NCI-H2107 (cell line): Measurements from ENCODE around the gene SH3TC2.

ENCODE experiments used
- DNase-seq: peaks from one replicate; lab custom pipeline; 2025; lab: John Stamatoyannopoulos, UW

The SH3TC2 gene

DNA sequence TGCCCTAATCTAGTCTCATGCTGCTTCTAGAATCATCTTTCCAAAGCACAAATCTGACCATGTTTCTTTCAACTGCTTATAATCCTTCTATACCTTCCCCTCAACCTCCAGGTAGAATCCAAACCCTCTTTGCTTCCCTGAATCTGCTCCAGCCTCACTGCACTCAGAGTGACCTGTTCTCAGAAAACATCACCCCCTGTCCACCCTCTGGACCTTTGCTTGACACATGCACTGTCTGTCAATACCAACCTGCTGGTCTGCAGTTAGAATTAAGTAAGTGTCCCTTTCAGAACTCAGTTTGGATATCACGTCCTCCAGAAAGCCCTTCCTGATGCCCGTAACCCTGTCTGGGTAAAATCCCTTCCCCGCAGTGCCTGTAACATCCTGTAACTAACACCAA is 63.1 kb downstream of the SH3TC2 start:
- no peak for DNase-seq

DNA sequence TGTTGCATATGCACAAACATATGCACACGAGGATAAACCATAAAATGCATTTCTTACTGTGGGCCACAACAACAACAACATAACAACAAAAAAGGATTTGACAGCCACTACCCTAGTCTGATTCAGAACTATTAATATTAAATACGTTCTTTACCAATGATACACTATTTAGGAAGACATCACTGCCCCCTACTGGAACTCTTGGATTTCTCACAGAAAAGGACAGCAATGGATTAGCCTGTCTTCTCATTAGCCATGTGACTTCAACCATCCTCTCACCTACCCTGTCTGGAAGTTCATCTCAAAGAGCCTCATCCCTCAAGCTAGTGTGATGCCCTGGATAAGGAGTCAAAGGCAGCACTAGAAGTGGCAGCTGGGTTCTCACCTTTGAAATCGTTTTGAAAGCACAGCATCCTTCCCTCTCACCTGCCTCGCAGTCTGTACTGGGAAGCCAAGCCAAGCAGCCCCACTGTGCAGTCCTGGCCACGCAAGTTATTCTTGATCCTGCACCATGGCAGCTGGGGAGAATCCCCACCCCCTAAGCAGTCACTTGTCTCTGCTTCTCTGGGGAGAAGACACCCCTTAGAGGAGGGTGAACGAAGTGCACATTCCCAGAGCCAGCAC is 64.6 kb downstream of the SH3TC2 start:
- no peak for DNase-seq

DNA sequence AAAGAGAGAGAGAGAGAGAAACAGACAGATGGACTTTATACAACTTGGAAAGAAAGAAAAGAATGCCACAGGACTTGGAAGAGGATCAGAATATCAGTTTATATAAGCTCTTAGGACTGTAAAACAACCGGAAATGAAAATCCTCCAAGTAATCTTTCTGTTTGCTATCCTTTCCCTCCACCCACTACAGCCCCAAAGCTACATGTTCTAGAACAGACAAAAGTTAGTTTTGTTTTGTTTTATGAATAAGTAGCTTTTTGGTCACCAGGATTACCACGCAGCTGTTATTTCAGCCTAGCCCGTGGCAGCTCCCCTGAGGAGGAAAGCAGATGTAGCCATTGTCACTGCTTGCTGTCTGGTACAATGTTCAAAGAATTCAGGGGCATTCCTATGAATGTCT is 66.6 kb downstream of the SH3TC2 start:
- DNase-seq: no peak

DNA sequence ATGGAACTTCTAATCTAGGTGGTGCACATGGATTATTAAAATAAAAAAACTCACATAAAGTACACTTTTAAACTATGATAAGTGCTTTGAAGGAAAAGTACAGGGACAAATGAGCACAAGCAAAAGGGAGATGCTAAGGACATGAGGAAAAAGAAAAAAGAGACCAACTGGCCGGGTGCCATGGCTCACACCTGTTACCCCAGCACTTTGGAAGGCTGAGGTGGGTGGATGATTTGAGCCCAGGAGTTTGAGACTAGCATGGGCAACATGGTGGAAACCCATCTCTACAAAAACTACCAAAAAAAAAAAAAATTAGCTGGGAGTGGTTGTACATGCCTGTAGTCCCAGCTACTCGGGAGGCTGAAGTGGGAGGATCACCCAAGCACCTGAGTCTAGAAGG is 67.1 kb downstream of the SH3TC2 start:
- no peak for DNase-seq

DNA sequence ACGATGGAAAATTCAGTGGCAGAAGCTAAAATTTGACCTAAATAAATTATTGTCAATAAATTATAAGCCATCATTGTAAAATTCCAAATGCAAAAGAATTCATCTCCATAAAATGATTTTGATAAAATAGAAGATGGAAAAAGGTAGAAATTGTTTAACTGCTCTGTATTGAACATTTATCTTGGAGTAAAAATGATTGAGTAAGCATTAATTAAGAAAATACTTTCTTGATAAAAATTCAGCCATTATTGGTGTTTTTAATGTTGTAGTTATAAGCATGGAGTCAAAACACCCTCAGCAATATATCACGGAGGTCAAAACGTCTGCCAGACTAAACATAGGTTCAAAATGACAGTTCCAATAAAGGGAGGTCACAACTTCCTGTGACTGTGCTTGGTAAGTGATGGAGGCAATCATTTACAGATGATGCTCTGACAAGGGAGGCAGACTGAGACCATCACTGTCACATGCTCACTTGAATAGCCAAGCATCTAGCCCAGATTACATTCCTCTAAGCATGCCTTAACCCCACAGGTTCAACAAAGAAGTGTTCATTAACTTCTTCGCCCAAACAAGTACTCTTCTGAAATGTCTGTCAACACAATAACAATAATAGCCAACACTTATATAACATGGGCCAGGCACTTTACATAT is 69.5 kb downstream of the SH3TC2 start:
- no peak for DNase-seq

DNA sequence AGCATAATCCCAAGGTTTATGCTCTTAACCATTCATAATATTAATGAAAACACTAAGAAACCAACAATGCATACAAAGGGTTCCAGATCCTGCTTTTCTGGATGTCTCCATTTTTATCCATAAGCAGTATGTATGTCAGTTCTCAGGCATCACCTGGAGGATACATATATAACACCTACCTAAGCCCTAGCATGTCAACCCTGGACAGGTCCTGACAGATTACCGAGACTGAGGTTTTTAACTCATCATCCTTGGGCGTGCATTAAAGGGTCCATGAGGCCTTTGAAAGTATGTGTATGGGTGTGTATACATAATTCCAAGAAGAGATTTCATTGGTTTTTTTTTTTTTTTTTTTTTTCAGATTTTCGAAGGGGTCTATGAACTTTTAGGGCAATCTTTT is 70.6 kb downstream of the SH3TC2 start:
- no peak for DNase-seq

DNA sequence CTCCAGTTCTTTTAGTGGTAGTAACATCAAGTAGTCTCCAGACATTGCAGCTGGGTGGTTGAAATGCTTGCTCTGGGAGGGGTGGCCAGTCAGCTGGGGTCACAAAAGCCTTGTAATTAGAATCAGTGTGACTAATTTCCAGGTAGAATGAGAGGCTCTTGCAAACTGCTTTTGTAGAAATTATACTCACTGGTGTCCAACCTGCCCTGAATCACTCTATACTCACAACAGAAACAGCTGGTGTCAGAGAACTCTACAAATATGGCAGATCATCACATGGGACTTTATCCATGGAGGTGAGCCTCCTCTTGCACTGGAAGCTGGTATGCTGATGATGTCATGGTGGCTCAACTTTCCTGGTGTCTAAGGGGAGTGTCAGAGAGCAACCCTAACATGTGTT is 71.3 kb downstream of the SH3TC2 start:
- DNase-seq: no peak

DNA sequence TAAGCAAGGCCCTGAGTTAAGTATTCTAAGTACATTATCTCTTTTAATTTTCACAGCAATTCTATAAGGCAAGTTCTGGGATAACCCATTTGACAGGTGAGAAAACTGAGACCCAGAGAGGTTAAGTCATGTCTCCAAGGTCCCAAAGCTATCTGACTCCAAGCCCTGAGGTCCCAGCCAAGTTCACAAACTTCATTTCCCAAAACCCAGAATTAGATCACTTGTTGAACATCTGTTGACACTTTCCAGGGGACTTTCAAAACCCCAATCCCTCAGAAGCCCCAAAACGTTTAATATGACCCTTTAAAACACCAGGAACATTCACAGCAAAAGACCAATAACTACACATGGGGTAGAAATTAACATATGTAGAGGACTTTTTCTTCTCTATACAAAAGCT is 72.0 kb downstream of the SH3TC2 start:
- no peak for DNase-seq

DNA sequence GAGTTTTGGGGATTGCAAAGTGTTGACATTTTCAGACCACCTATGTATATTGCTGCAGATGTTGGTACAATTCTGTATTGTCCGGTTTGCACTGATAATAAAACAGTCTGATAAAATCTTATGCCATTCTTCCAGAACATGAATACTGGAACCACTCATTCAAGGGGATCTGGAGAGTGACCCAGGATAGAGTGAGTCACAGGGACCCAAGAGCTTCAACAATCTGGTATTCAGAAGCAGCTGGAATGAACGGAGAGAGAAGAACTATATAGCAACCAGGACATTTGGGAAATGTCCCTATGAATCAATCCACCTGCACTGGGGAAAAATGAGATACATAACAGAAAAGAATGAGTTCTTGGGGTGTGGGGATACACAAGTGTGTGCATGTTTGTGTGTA is 73.3 kb downstream of the SH3TC2 start:
- DNase-seq: no peak

DNA sequence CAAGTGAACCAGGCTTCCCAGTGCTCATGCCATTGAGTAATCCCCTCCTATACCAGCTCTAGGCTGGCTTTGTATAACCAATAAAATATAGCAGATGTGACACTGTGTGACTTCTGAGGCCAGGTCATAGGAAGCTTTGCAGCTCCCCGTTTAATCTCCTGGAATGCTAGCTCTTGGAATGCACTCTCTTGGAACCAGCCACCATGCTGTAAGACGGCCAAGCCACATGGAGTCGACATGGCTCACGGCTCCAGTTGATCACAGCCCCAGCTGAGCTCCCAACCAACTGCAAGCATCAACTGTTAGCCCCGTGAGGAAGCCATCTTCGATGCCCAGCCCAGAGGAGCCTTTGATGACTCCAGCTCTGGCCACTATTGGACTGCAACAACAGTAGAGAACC is 74.5 kb downstream of the SH3TC2 start:
- no peak for DNase-seq

DNA sequence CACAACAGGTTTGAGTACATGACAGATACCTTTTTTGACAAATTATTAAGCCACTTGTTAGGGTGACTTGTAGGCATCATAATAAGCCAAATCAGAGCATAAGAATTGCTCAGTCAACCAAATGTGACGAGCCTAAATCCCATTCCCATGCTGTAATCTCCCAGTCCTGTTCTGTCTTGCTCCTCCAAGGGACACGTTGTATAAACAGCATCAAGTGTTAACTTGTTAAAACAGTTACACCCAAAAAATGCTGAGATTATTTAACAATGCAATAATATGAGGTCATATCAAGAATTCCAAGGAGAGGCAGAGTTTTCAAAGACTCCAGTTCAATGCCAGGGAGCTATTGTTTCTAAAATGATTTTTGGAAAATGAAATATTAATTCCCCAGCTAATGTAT is 76.2 kb downstream of the SH3TC2 start:
- DNase-seq: no peak

DNA sequence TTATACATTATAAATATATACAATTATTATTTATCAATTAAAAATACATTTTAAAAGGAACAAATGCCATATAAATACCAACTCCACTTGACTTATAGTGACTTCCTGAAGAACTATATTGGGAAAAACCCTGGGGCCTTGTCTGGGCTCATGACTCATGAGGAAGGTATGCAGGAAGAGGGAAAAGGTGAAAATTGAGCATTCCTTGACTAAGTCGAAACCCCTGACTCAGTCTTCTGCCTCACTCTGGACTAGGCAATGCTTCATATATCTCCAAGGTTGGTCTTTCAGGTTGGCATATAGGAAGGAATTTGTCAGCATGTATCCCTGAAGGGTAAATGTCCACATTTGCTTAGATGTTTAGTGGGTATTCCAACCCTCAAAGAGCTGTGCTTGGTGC is 78.5 kb downstream of the SH3TC2 start:
- no peak for DNase-seq

DNA sequence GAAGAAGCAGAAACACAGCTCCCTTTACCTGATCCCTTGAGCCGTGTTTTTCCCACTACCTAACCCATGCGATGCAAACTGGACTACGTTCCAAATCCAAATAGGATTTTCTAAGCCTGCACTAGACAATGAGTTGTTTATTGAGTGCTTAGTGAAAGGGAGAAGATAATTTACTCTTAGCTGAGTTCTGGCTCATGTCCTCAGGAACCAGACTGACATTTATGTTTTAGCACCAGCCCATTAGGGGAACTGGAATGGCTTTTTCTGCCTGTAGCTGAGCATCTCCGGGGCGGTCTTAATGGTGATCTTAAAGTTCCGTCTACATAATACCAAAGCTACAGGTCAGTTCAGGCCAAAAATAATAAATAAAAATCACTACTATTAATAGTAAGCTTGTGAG is 81.5 kb downstream of the SH3TC2 start:
- no peak for DNase-seq

DNA sequence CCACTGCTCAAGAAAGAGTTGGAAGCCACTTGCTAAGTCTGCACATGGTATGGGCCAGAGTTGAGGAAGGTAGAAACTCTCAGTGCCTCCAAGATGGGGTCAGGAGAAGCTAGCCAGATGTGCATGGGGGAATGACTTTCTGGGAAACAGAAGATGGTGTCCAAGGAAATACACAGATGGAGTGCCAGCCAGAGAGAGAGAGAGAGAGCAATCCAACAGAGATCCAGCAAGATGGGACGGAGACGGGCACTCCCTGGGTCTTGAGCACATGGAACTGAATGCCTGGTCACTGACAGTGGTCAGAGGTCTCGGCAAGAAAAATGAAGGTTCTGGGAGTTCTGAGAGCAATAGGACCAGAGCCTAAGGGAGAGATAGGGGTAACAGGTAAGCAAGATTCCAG is 82.1 kb downstream of the SH3TC2 start:
- no peak for DNase-seq

DNA sequence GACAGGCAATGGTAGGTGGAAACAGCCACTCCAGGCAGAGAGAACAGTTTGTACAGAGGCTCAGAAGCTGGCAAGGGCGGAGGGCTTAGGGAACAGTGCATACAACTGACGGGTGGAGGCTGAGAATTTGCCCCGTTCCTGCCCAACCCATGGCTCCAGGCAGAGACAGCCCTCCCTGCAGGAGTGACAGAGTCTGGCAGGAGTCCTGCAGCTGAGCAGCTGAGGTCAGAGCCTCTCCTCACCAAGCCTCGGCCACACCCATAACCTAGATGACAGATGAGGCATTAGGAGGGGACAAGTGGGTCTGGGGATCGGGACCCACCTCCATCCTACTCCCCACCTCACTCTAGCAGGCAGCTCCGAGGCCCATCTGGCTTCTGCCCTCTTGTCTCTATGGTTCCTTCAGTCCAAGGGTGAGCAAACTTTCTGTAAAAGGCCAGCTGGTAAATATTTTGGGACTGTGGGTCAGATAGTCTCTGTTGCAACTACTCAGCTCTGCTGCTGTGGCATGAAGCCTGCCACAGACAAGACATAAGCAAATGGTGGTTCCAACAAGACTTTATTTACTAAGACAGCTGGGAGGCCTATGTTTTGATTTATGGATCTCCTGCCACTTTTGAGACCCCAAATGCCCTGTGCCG is 83.7 kb downstream of the SH3TC2 start:
- no peak for DNase-seq

DNA sequence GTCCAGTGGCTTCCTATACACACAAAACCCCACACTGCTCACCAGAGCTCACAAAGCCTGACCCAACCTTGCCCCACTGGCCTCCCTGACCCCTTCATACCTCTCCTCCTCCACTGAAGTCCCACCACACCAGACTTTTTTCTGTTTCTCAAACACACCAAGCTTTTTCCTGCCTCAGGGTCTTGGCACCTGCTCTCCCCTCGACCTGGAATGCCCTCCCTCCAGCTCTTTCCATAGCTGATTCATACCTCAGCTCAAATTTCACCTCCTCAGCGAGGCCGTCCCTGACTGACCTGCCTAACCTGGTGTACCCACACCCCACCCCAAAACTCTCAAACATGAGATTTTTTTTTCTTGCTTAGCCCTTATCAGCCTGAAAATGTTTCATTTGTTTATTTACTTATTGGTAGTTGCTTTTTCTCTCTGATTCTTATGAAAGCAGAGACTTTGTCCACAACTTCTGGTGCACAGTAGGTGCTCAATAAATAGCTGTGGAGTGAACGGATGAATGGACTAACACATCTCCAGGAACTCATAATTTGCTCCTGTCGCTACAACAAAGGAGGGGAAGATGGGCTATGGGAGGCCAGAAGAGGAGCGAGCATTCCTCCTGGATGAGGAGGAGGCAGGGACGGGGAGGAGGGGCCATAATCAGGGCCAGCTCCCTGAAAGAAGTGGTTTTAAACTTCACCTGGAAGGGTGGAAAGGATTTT is 84.3 kb downstream of the SH3TC2 start:
- no peak for DNase-seq

DNA sequence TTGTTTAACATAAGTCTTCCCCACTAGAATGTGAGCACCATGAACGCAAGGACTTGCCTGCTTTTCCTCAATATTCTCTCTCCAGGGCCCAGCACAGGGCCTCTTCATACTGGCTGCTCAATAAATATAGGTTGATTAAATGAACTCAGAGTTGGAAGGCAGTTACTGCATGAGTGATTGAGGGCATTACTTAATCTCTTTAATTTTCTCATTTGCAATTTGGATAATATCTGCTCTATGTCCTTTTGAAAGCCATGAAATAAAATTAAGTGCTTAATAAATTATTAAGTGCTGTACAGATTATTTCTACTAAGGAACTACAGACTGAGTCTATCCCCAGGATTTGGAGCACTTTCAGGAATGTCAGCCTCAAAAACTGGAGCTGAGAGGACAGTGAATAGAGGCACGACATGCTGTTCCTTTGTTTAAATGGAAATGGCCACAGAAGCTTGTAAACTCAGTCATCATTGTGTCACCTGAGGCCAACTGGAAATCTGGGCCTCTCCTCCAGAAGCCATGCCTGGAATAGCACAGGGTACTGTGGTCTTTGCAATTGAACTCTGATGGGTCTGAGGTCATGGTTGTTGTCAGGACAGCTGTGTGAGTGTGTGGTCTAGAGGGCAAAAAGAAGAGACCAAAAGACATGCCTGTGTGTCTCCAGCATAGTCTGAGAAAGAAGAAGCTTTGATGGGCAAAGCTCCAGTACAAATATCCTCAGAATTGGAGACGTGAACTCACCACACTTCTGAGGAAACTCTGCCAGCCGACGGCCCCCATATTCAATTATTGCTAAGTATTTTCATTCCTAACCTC is 86.1 kb downstream of the SH3TC2 start:
- DNase-seq: no peak

DNA sequence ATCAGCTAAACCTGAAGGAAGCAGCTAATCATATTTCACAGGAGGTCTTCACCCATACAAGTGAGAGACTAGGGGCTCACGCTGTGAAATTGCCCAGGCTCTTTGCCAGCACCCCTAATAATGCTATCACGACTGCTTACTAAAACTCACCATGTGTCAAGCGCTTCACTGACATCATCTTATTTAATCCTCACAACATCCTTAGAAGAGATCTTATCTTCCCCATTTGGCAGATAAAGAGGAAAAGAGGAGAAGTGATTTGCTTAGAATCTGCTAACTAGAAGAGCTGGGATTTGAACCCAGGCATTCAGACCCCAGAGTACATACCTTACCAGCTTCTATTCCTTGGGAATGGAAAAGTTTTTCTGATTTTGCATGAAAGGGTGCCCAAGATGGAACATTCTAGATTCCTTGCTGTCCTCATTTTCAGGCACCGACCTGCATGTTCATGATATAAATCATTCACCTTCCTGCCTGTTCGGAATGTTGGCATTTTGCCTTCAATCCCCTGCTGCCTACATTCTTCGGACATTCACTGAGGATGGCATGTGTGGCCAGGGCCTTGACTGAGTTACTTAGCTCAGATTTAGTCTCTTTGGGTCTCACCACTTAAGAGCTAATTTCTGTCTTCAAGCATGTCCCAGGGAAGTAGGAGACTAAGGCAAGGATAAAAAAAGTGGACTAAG is 88.1 kb downstream of the SH3TC2 start:
- no peak for DNase-seq

DNA sequence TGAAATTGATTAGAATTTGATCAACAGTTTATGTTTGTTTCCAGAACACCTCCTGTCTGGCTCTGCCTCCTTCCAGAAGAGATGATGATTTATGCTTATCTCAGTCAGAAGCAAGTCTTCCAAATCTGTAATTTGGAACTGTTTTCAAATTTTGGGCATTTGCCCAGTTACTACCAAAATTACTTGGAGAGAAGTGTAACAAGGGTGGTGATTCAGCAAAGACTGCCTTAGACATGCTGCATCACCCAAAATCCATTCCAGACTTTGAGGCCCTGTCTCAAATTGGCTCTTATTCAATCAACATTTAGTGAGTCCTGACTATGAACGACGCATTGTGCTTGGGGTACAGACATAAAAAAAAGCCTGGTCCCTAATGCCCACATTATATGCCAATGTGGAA is 89.4 kb downstream of the SH3TC2 start:
- DNase-seq: no peak

DNA sequence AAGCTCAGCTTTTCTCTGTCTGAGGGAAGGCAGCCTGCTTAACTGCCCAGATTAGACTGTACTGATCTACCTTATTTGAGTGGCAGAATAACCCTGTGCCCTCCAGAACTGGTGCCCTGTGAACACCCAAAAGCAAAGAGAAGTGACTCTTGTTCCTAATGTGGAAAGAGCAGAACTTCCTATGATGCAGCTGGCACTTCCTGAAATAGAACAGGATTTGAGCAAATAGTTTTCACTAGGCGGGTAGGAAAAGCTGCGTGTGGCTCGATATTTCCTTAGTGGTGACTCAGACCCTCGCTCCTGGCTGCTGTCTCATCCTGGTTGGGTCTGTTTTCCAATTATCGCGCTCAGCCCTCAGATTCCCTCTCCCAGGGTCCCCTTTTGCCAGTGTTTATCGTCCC is 89.9 kb downstream of the SH3TC2 start:
- no peak for DNase-seq

DNA sequence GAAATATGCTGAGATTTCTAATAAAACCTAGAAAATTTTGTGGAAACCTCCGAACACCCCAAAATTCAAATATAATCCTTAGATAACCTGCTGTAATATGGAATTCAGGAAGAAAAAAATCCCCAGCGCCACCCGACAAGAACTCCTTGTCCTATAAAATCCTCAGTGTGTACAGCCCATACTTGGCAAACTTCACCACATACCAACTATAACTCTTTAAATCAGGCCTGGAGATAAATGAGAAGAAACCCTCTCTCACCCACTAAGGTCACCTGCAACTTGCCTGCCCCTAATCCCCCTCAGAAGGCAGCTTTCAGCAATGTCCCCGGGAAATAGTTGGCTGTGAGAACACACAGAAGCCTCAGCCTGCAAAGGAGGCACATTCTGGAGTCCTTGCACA is 90.5 kb downstream of the SH3TC2 start:
- no peak for DNase-seq

DNA sequence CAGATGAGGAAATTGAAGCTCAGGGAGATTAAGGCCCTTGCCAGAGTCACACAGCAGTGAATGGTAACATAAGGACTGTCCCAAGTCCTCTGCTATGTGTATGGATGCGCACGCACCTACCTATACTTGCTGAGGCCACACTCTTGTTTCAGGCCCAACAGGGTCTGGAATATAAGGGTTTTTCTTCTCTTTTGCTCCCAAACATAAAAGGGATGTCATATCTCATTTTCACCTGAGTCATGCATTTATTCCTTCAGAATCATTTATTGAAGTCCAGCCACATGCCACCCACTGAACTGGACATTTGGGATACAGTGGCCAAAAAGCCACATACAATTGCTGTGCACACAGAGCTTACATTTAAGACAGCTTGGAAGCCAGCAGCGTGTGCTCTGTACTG is 92.0 kb downstream of the SH3TC2 start:
- no peak for DNase-seq
